Astrocyte of the cerebellum (primary cell): ENCODE results near the gene RNF217.
"Not testable (repeated sequence)": the region's sequence is repeated elsewhere in the genome, so short reads cannot be mapped to it uniquely, and the experiment has no call there.

Experiments used
- DNase-seq: peaks from one replicate; pipeline ENCODE4 v3.0.0-alpha.2; 2011; ENCODE audit warnings: low read depth
- H3K4me3 ChIP-seq: 2 replicates; pipeline ENCODE4 v1.5.1; 2011; ENCODE audit warnings: mild to moderate bottlenecking, low read depth, low read length, moderate library complexity
- in situ Hi-C: cut with HindIII; loops from 2 replicates; pipeline ENCODE4 v1.10.0; 2017; ENCODE audit warnings: low sequenced_read_pairs
- TF ChIP-seq, protein P1 (sequence below): IDR thresholded peaks from 2 replicates; pipeline ENCODE4 v1.5.1; 2012; ENCODE audit warnings: low read length, low read depth, moderate library complexity, mild to moderate bottlenecking; ENCODE audit errors: missing control alignments

Gene RNF217

DNA sequence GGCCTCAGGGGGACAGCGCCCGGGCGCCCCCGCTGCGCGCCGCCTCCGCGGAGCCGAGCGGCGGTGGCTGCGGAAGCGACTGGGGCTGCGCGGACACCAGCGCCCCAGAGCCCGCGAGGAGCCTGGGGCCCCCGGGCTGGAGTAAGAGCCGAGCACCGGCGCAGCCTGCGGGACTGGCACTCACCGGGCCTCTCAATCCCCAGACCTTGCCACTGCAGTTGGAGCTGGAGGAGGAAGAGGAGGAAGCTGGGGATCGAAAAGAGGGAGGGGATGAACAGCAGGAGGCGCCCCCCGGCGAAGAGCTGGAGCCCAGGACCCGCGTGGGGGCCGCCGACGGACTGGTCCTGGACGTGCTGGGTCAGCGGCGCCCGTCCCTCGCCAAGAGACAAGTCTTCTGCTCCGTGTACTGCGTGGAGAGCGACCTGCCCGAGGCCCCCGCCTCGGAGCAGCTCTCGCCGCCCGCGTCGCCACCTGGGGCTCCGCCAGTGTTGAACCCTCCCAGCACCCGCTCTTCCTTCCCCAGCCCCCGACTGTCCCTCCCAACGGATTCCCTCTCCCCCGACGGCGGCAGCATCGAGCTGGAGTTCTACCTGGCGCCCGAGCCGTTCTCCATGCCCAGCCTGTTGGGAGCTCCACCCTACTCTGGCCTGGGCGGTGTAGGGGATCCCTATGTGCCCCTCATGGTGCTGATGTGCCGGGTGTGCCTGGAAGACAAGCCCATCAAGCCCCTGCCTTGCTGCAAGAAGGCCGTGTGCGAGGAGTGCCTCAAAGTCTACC is 590 bp downstream of the RNF217 start:
- TF ChIP-seq, protein P1, sequence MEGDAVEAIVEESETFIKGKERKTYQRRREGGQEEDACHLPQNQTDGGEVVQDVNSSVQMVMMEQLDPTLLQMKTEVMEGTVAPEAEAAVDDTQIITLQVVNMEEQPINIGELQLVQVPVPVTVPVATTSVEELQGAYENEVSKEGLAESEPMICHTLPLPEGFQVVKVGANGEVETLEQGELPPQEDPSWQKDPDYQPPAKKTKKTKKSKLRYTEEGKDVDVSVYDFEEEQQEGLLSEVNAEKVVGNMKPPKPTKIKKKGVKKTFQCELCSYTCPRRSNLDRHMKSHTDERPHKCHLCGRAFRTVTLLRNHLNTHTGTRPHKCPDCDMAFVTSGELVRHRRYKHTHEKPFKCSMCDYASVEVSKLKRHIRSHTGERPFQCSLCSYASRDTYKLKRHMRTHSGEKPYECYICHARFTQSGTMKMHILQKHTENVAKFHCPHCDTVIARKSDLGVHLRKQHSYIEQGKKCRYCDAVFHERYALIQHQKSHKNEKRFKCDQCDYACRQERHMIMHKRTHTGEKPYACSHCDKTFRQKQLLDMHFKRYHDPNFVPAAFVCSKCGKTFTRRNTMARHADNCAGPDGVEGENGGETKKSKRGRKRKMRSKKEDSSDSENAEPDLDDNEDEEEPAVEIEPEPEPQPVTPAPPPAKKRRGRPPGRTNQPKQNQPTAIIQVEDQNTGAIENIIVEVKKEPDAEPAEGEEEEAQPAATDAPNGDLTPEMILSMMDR, result no peak
- in situ Hi-C loops, result no loop called here
- peak overlapping the region; percentile 66 for H3K4me3 ChIP-seq
- DNase-seq, result no peak

DNA sequence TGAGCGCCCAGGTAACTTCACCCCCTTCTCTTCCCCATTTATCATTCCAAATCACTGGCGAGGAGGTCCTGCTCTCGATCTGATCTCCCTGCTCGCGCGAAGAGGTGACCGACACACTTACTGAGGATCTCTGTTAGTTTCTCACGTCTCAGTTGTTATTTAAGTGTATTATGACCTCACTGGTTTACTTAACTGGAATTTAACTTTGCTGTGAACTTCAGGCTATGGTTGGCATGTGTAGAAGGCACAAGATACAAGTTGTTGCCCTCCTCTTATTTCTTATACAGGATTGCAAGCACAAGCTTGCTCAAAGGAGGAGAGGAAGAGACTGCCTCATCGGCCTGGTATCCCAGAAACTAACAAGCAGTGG is 1.2 kb downstream of the RNF217 start:
- TF ChIP-seq, protein P1, result no peak
- DNase-seq, result no peak
- H3K4me3 ChIP-seq, result peak overlapping the region; percentile 66
- in situ Hi-C loops, result no loop called here

DNA sequence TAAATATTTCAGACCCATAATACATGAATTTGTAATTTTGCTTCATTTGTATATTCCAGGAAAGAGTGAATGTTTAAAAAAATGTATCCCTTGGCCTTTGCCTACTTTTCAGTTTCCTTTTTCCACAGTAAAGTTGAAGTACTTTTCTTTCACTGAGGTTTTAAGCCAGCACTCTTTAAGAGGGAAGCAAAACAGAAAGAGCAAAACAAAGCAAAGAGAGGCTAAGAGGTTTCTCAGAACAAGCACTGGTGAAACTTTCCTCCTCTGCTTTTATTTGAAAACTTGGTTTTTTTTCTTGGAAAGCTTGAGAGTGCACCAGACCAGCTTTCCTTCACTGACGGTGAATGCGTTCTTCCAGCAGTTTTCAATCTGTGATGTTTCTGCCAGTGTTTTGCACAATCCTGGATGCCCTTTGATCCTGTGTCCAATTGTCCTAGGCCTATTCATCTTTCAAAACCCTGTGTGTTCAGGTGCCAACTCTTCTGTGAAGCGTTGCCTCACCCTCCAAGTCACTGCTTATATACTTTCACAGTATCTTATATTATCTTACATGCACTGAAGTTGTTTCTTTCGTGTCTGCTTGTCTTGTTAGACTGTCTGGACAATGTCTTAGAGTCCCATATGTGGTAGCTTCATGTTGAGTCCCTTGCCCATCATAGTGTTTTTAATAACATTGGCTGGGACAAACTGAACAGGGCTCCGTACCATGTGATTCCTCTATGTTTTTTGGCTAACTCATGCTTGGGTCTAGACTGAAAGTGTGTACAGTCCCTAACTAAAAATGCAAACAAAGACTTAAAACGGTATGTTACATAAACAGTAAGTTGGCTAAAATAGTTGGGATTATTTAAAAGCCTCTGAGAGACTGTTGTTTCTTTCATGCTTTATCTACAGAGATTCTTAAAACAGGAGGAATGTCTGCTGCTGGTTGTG is 1.9 kb downstream of the RNF217 start:
- H3K4me3 ChIP-seq, result peak overlapping the region; percentile 66
- TF ChIP-seq, protein P1, result no peak
- DNase-seq, result peak; percentile 29
- in situ Hi-C loops, result no loop called here

DNA sequence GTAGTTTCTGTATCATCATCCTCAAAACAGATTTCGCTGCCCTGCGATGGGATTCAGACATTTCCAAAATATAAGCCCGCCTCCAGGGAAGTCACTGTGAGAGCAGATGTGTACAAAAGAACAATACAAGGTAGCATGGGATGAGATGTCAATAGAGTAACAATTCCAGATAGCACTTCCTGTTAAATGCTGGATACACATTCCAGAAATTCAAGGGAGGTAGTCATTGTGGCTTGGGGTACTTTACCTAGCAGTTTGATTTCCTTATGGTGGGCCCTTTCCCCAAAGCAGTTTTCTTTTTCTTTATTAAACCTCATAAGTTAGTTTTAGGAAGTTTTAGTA is 2.5 kb downstream of the RNF217 start:
- in situ Hi-C loops, result no loop called here
- TF ChIP-seq, protein P1, result no peak
- peak overlapping the region; percentile 66 for H3K4me3 ChIP-seq

DNA sequence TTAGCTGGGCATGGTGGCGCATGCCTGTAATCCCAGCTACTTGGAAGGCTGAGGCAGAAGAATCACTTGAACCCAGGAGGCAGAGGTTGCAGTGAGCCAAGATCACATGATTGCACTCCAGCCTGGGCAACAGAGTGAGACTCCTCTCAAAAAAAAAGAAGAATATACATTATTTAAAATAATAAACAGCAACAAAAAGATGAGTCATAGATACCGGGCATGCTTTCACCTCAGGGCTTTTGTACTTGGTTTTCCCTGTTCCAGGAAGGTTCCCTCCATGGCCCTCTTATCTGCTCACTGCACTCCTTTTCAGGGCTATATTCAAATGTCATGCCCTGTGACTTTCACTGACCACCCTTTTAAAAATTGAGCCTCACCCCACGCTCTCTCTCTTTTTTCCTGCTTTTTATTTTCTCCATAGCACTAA is 3.2 kb downstream of the RNF217 start:
- in situ Hi-C loops, result not testable (repeated sequence)
- peak overlapping the region; percentile 20 for H3K4me3 ChIP-seq

More for the DNA sequence above, 2.5 kb downstream of the RNF217 start:
- DNase-seq, result no peak

DNA sequence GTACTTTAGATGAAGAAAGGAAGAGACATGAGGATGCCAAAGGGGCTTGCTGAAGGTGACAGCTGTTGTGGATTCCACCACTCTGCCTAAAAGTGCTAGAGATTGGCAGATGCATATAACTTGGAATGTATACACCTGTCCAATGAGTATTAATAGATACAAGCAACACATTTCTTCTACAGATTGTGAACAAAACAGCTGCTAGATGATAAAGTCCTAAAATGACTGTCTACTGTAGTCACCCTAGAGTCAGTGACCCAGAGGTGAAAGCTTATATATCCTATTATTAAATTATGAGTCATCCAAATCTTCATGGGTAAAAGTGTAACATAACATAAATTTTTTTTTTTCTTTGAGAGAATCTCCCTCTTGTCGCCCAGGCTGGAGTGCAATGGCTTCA is 5.2 kb downstream of the RNF217 start:
- no peak for DNase-seq
- TF ChIP-seq, protein P1, result no peak
- in situ Hi-C loops, result no loop called here
- H3K4me3 ChIP-seq, result no peak overlapping the region

More for the DNA sequence above, 3.2 kb downstream of the RNF217 start:
- not testable (repeated sequence) for DNase-seq

DNA sequence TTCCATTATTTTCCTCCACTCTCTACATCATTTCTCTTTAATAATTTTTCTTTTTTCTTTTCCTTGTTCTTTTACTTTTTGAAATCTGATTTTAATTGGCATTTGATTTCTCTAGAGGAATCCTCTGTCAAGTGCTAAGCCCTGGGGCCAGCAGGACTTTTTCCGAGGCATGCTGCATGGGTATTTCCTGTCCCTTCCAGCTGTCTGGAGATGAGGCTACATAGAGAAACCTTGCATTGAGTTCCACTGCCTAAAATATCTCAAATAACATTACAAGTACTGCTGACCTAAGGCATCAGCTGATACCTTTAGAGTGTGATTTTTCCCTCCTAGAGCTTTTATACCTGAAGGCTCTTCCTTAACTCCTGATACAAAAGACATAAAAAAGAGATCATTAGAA is 6.2 kb downstream of the RNF217 start:
- DNase-seq, result no peak
- in situ Hi-C loops, result no loop called here
- TF ChIP-seq, protein P1, result no peak
- no peak overlapping the region for H3K4me3 ChIP-seq
